22Rv1 (cell line): ENCODE data around the gene FLNB.

ENCODE experiments used
- CTCF ChIP-seq: fragments of 450-650 bp; IDR thresholded peaks from 2 replicates; pipeline ENCODE4 v1.5.1; 2017; ENCODE audit warnings: mild to moderate bottlenecking
- ZFX ChIP-seq: fragments of 450-650 bp; IDR thresholded peaks from 2 replicates; pipeline ENCODE4 v1.6.1; 2017; ENCODE audit warnings: antibody characterized with exemption, borderline replicate concordance

DNA sequence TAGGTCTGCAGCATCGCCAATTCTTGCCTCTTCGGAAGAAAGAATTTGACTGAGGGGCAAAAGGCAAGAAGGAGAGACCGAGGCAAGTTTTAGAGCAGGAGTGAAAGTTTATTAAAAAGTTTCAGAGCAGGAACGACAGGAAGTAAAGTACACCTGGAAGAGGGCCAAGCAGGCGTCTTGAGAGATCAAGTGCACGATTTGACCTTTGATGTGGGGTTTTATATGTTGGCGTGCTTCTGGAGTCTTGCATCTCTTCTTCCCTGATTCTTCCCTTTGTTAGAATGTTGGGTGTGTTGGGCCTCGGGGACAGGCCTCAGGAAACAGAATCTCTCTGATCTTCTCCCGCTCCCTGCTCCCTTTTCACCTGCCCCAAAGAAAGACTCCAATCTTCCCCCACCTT lies 40.6 kb upstream of the FLNB start:
- no peak for TF ChIP-seq CTCF
- no peak for TF ChIP-seq ZFX
